Measurements from ENCODE around the gene COPB2.

Gene COPB2

DNA sequence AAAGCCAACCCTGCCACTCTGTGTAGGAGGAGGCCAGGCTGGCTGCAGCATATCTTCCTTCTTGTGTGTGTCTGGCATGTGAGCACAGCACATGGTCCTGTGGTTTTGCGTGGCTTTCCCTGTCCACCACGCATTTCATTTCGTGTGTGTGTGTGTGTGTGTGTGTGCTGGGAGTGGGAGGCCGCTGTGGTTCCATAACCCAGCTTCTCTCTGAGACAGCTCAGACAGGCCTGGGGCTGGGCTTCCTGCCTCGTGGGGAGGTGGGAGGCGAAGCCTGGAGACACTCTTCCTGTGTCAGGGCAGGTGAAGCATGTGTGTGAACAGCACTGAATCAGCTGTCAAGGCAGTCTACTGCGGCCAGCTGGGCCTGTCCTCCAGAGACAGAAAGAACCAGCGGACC lies 61.6 kb downstream of the COPB2 start:
- DNase-seq (ENCODE audit: low read depth, low spot score), result no peak

DNA sequence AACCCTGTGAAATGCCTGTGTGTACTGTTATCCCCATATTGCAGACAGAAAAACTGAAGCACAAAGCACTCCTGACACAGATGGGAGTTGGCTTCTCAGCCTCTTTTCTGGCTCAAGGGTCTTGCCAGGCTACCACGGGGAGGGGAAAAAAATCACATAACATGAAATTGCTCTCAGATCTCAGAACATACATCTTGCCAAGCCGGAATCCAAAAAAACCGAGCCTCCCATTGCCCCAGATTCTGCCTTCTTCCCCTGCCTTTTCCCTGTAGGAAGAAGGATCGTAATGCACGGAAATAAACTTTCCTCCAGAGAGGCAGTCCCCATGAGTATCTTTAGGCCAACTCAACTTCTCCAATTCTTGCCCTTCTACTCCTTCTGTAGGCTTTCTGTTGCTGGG lies 62.2 kb downstream of the COPB2 start:
- no peak for DNase-seq (ENCODE audit: low read depth, low spot score)

- no peak for DNase-seq (ENCODE audit: low read depth, low spot score)
These were observed 62.7 kb downstream of the COPB2 start for GRCh38 chr3:139326707-139327106.

GRCh38 chr3:139326131-139326530 lies 63.3 kb downstream of the COPB2 start:
- DNase-seq (ENCODE audit: low read depth, low spot score), result no peak

GRCh38 chr3:139325551-139325950 lies 63.9 kb downstream of the COPB2 start:
- DNase-seq (ENCODE audit: low read depth, low spot score), result no peak

- DNase-seq (ENCODE audit: low read depth, low spot score), result no peak
These were observed 65.0 kb downstream of the COPB2 start for GRCh38 chr3:139324456-139324855.

GRCh38 chr3:139323146-139323545 lies 66.3 kb downstream of the COPB2 start:
- no peak for DNase-seq (ENCODE audit: low read depth, low spot score)

DNA sequence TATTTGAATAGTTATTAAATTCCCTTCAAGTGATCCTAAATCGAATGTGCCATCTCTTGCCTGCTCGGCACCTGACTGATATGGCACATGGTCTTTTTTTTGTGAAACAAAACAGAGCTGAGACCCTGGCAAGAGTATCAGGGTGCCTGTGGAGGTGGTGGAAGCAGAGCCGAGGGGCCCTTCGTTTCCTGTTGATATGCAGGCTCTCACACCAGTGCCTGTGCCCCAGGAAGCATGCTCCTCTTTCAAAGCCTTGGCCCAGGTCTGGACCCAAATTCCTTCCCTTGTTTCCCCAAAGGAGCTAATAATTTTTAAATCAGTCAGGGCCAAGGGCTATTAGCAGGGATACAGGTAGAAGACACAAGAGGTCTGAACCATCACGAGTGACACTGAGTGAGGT lies 67.1 kb downstream of the COPB2 start:
- DNase-seq (ENCODE audit: low read depth, low spot score), result no peak

GRCh38 chr3:139320551-139321309 lies 68.7 kb downstream of the COPB2 start:
- DNase-seq (ENCODE audit: low read depth, low spot score), result no peak

DNA sequence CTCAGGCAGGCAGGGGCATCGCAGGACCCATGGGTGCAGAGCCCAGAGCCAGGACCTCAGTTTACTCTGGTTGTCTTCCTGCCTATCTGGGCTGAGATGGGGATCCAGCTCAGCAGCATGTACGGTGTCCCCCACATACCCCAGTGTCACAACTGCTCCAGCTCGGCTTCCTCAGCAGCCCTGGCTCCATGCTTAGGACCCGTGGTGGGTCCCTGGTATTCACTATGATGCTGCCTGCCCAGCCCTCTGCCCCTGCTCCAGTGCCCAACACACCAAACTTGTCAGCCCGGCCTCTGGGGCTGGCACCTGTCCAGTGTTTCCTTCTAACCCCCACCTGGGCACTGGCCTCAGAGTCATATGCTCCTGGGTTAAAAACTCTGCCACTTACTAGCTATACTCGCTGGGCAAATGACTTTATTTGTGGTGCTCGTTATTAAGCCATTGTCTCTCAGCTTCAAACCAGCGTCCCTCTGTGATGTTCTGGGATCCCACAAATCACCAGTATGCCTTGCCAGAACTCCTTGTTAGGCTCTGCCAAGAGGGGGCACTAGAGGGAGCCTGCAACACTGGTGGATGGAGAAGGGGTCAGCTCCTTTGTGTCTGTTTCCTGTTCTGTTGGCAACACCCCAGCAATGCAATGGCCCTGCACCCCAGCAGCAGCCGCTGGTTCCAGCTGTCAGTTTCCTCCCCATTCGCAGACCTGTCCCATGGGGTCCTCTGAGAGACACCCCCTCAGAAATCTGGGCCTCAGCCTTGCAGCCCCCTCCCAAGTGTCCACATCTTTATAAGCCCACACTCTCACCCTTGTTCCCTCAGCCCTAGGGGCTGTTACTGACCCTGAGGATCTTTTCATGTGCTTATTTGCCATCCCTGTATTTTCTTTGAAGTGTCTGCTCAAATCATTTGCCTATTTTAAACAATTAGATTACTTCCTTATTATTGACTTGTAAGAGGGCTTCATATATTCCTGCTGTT lies 69.7 kb downstream of the COPB2 start:
- DNase-seq (ENCODE audit: low read depth, low spot score), result no peak

- DNase-seq (ENCODE audit: low read depth, low spot score), result no peak
These were observed 70.6 kb downstream of the COPB2 start for GRCh38 chr3:139318826-139319225.

DNA sequence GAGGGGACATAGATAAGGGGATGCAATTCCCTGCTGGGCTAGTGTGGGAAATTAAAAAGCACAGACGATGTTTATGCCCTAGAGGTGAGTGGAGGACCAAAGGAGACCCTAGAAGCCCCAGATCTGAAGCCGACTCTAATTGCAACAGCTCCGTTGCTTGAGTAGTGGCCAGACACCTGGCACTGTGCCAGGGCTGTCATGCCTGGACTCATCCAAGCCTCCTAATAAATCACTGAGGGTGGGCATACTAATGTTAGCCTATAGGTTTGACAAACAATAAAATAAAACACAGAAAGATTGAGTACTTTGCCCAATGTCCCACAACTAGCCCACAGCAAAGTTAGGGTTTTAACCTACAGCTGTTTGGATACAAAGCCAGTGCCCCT lies 71.0 kb downstream of the COPB2 start:
- DNase-seq (ENCODE audit: low read depth, low spot score), result no peak

GRCh38 chr3:139317660-139318430 lies 71.6 kb downstream of the COPB2 start:
- DNase-seq (ENCODE audit: low read depth, low spot score), result no peak

GRCh38 chr3:139317215-139317614 lies 72.2 kb downstream of the COPB2 start:
- no peak for DNase-seq (ENCODE audit: low read depth, low spot score)

GRCh38 chr3:139313921-139314320 lies 75.5 kb downstream of the COPB2 start:
- no peak for DNase-seq (ENCODE audit: low read depth, low spot score)

DNA sequence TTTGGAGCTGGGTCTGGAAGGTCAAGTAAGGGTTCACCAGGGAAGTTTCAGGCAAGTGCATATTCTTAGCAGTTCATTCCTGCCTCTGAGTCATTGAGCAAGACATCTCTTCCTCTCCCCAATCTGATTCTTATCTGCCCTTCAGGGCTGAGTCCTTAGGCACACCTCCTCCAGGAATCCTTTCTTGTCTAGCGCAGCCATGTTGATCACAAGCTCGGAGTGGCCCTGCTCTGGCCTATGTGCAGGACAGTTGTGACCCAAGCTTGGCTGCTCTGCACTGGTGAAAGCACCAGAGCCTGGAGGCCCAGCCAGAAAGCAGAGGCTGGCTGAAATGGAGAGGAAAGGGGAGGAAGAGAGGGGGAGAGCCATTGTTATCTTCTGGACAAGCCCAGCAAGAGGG lies 76.5 kb downstream of the COPB2 start:
- no peak for DNase-seq (ENCODE audit: low read depth, low spot score)

DNA sequence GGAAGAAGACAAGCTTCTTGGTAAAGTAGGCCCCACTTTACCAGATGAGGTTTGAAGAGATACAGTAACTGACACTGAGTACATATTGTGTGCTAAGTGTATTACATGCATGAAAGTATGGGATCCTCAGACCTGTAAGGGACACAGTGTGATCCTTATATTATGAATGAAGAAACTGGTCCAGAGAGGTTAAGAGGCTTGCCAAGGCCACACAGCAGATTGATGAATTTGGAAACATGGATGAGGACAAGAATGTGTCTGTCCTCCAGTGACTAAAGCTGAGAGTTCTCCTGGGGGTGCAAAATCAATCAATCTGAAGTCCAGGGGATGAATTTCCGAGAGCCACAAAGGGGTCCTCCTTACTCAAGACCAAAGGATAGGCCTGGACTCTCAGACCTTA lies 77.0 kb downstream of the COPB2 start:
- no peak for DNase-seq (ENCODE audit: low read depth, low spot score)

DNA sequence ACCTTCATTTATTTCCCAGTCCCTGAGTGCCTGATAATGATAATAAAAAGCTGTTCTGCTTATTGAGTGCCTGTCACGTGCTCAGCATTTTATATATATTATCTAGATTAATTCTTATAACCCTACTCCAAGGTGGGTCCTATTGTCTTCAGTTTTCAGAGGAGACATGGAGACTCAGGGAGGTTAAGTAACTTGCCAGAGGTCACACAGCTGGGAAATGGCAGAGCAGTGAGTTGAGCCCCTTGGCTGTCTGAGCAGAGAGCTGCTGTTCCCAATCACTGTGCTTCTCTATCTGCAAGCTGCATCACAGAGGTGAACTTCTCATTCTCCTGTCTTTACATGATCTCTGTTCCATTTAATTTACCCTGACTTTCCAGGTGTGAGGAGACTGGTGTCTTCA lies 77.9 kb downstream of the COPB2 start:
- DNase-seq (ENCODE audit: low read depth, low spot score), result no peak

DNA sequence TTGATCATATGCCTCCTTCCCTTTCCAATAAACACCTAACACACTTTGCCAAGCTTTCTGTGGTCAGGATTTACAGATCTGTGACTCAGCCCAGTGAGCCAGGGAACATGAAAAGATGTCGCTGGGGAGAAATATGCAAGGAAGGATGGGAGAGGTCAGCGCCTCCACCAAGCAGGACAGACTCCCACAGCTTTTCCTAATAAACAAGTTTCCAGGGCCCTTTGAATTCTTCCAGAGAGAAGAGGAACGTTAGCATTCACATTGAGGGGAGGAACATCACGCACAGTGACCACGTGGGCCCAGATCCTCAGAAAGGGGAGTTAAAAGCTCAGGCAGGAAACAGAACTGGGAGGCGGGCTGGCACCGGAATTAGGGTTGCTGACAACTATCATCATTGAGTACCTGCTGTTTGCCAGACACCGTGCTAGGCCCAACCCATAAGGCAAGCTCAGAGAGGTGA lies 78.9 kb downstream of the COPB2 start:
- DNase-seq (ENCODE audit: low read depth, low spot score), result no peak

- DNase-seq (ENCODE audit: low read depth, low spot score), result no peak
These were observed 79.6 kb downstream of the COPB2 start for GRCh38 chr3:139309880-139310279.

GRCh38 chr3:139309061-139309591 lies 80.3 kb downstream of the COPB2 start:
- DNase-seq (ENCODE audit: low read depth, low spot score), result no peak

DNA sequence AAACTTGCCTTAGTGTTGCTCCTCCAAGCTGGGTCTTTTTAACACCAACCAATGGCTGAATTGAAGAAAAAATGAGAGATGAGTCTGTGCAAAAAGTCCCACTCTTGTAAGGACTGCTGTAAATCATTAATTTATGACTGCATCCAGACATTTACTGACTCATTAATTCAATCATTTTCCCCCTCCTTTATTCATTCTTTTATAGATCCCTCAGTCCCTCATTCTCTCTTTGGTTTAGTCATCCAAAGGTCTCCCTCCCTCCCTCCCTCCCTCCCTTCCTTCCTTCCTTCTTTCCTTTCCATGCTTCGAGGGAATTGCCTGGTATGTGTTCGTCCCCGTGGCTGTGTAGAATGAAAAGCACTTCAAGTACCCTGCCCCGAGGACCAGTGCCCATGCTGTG lies 80.9 kb downstream of the COPB2 start:
- no peak for DNase-seq (ENCODE audit: low read depth, low spot score)
